Mesothelial cell of epicardium (in vitro differentiated cells): ENCODE results near the gene SPACA9. TPM values are rescaled to one million over a fixed set of nuclear protein-coding genes. Genes with fewer than 3 reads are reported as not detected.

Experiments
- DNase-seq, 2 experiments: peaks; one replicate each; pipeline ENCODE4 v3.0.0; 2021; ENCODE audit warnings: low spot score in 2 of 2; ENCODE audit not compliant: unreplicated experiment in 2 of 2
- H3K27ac Mint-ChIP-seq: 2 replicates; pipeline ENCODE4 v1.8.0; 2021; ENCODE audit warnings: mixed read lengths
- H3K27me3 Mint-ChIP-seq: 2 replicates; pipeline ENCODE4 v1.8.0; 2021; ENCODE audit warnings: low read depth, mixed read lengths
- H3K36me3 Mint-ChIP-seq: 2 replicates; pipeline ENCODE4 v1.8.0; 2021; ENCODE audit warnings: mixed read lengths
- H3K4me1 Mint-ChIP-seq: 2 replicates; pipeline ENCODE4 v1.8.0; 2021; ENCODE audit warnings: mixed read lengths
- H3K4me3 Mint-ChIP-seq: 2 replicates; pipeline ENCODE4 v1.8.0; 2021; ENCODE audit warnings: mild to moderate bottlenecking, moderate library complexity, mixed read lengths
- H3K9me3 Mint-ChIP-seq: 2 replicates; pipeline ENCODE4 v1.8.0; 2021; ENCODE audit warnings: mixed read lengths
- total RNA-seq: library from RNA; stranded (reverse); gene quantifications from 3 replicates; pipeline ENCODE4 v1.2.1, GENCODE V29; 2021
- TF ChIP-seq, protein P1 (sequence below): fragments of 200-600 bp; sonication (generic); IDR thresholded peaks from one replicate; pipeline ENCODE4 v1.5.0; 2021; ENCODE audit warnings: antibody characterized with exemption; ENCODE audit not compliant: unreplicated experiment

The SPACA9 gene
- total RNA-seq, 1 donor from 2014 or later = 5.7 TPM

DNA sequence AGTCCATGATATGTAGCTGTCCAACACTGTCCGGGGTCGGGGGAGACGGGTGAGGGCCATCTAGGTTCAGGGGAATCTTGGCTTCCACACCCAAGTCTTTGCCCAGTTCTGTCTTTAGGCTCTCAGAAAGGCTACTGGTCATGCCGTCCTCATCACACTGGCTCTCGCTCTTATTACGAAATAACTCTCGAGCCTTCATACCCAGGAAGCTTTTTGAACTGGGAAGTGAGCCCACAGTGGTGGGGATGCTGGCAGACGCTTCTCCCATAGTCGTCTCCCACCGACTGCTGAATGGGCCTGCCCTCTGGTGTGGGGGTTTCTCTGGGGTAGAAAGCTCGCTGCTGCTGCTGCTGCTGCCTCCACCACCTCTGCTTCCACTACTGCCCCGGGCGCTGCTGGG lies 17.6 kb downstream of the SPACA9 start:
- peaks cover 42% of the 10 kb centered on the region for H3K36me3 Mint-ChIP-seq
- no peak overlapping the region for H3K4me3 Mint-ChIP-seq
- TF ChIP-seq, protein P1, sequence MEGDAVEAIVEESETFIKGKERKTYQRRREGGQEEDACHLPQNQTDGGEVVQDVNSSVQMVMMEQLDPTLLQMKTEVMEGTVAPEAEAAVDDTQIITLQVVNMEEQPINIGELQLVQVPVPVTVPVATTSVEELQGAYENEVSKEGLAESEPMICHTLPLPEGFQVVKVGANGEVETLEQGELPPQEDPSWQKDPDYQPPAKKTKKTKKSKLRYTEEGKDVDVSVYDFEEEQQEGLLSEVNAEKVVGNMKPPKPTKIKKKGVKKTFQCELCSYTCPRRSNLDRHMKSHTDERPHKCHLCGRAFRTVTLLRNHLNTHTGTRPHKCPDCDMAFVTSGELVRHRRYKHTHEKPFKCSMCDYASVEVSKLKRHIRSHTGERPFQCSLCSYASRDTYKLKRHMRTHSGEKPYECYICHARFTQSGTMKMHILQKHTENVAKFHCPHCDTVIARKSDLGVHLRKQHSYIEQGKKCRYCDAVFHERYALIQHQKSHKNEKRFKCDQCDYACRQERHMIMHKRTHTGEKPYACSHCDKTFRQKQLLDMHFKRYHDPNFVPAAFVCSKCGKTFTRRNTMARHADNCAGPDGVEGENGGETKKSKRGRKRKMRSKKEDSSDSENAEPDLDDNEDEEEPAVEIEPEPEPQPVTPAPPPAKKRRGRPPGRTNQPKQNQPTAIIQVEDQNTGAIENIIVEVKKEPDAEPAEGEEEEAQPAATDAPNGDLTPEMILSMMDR = no peak
- no peak for DNase-seq
- H3K27ac Mint-ChIP-seq = no peak overlapping the region
- H3K9me3 Mint-ChIP-seq = no peaks in the 10 kb centered on the region
- H3K27me3 Mint-ChIP-seq = no peaks in the 10 kb centered on the region
- peaks cover 2% of the 10 kb centered on the region for H3K4me1 Mint-ChIP-seq

DNA sequence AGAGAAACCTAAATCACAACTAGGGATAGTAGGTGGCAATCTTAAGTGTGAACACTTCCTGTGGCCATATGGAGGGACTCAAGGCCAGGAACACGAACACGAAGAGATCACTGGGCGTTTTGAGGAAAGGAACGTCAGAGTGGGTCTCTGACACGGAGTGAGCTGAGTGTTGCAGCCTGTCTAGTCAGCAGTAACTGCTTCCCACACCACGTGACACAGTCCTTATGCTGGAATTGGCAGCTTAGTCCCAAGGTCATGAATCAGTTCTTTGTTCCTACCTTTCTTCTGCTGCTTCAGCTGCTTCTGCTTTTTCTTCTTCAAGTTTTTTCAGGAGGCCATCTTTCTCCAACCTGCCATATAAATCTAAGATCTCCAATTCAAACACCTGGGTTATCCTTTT lies 18.2 kb downstream of the SPACA9 start:
- H3K9me3 Mint-ChIP-seq = no peaks in the 10 kb centered on the region
- no peak overlapping the region for H3K27ac Mint-ChIP-seq
- no peak for DNase-seq
- no peak overlapping the region for H3K4me3 Mint-ChIP-seq
- peaks cover 46% of the 10 kb centered on the region for H3K36me3 Mint-ChIP-seq
- H3K4me1 Mint-ChIP-seq = peaks cover 2% of the 10 kb centered on the region
- no peaks in the 10 kb centered on the region for H3K27me3 Mint-ChIP-seq
- TF ChIP-seq, protein P1 = no peak

DNA sequence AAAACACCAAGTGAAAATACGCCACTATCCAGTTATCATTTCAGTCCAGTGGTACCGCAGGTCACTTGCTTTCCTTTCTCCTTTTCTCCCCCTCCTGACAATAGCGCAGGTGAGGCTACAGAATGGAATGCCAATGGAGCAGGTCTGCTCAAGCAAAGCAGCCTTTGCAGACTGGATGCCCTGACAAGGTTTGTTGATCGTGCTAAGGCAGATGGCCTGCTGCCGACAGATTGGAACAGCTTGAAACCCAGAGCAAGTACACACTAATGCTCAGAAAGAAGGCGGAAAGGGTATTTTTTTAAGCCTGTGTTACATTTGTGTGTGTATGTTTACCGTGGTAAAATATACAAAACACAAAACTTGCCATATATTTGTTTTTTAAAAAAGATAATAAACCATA lies 19.4 kb downstream of the SPACA9 start:
- TF ChIP-seq, protein P1 = no peak
- no peaks in the 10 kb centered on the region for H3K9me3 Mint-ChIP-seq
- H3K36me3 Mint-ChIP-seq = peaks cover 43% of the 10 kb centered on the region
- H3K4me3 Mint-ChIP-seq = no peak overlapping the region
- DNase-seq = no peak
- H3K27ac Mint-ChIP-seq = no peak overlapping the region
- H3K4me1 Mint-ChIP-seq = peaks cover 2% of the 10 kb centered on the region
- H3K27me3 Mint-ChIP-seq = no peaks in the 10 kb centered on the region

DNA sequence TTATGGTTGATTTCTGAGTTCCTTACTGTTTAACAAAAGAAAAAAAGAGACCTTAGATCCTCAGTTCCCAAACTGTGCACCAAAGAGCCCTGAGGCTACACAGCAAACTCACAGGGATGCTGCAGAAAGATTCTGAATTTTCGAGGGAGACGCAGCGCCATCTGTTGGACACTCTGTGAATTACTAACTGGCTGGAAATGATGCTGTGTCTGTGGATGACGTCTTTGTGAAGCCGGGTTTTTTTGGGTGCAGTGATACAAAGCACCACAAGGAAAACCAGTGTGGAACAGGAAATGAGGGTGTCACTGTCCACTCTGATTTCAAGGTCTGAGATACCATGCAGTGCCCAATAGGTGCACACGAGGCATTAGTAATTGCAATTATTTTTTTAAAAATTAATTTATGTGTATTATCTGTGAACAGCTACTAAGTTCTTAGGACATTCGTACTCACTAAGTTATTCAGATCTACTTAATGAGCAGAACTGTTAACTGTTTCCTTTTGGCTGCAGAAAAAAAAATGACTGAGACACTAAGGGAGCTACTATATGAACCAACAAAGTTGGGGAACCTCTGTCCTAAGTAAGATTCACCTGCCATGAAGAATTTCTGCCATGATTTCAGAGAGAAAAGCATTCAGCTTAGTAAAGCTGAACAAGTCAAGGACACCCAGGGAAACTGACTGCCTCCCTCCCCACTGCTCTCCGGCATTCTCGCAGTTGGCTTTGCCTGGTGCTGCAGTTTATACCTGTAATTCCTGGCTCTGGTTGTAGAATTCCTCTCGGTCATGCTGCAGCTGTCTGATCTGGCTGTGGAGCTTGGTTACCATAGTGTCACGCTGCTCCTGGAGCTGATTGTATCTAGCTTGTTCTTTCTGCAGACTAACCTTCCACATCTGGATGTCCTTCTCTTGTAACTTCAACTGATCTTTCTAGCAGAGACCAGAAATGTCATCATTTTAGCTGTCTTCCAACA lies 23.4 kb downstream of the SPACA9 start:
- no peak overlapping the region for H3K4me3 Mint-ChIP-seq
- TF ChIP-seq, protein P1 = peak; percentile 98

DNA sequence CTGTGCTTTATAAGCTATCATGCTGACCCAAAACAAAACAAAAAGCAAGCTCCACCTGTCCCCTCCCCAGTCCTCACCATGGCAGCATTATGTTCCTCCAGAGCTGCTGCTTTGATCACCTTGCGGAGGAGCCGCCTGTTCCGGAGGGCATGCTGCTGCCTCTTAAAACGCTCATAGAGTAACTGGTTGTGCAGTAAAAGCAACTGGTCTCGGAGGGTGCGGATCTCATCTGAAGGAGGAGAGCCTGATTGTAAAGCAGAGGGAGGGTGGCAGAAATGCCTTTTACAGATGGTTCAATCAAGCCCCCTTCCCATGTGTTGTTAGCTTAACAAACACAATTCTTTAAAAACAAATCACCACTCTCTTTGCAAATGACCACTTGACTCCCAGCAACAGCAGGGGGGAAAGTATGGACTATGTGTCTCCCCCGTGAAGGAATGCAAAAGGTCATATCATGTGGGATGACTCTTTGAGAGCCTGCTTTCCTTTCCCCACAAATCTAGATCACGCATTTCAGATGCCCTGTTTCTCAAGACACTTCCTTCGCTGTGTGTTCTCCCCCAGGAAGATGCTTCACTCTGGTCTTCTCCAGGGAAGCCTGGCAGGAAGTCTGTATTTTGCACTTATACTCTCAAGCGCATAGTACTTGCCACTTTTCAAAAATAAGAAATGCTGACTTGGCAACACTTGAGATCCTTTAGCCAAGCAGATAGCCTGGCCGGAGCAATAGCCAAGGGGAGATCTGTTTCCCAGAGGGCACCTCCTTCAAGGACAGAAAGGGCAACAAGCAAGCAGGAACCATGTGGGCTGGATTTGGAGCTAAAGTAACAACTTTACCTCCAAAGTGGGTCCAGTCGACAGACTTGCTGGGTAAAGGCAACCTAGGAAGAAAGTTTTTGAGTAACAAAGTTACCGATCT lies 25.1 kb downstream of the SPACA9 start:
- Mint-ChIP-seq H3K4me3 (no peak overlapping the region), H3K4me1 (no peaks in the 10 kb centered on the region), H3K27ac (no peak overlapping the region), H3K36me3 (peaks cover 35% of the 10 kb centered on the region), H3K9me3 (no peaks in the 10 kb centered on the region), H3K27me3 (no peaks in the 10 kb centered on the region)
- no peak for DNase-seq
- TF ChIP-seq, protein P1 = no peak

More for the DNA sequence above, 23.4 kb downstream of the SPACA9 start:
- peak; percentile 46 to 88 for DNase-seq
- no peaks in the 10 kb centered on the region for H3K27me3 Mint-ChIP-seq
- no peaks in the 10 kb centered on the region for H3K4me1 Mint-ChIP-seq
- peaks cover 44% of the 10 kb centered on the region for H3K36me3 Mint-ChIP-seq
- H3K27ac Mint-ChIP-seq = no peak overlapping the region
- no peaks in the 10 kb centered on the region for H3K9me3 Mint-ChIP-seq
